HEK293T (cell line): Measurements from ENCODE around the gene IGSF23.

Source experiments
- ARNT ChIP-seq: fragments of 450-650 bp; IDR thresholded peaks from 2 replicates; pipeline ENCODE4 v1.6.1; 2017; ENCODE audit warnings: mild to moderate bottlenecking
- ELF4 ChIP-seq: fragments of 450-650 bp; IDR thresholded peaks from 2 replicates; pipeline ENCODE4 v1.6.1; 2017; ENCODE audit warnings: antibody characterized with exemption
- FOXA1 ChIP-seq: fragments of 450-650 bp; IDR thresholded peaks from 2 replicates; pipeline ENCODE4 v1.6.1; 2016; ENCODE audit warnings: mild to moderate bottlenecking
- L3MBTL2 ChIP-seq: fragments of 450-650 bp; conservative IDR thresholded peaks from 2 replicates; pipeline ENCODE4 v1.6.1; 2016; ENCODE audit warnings: mild to moderate bottlenecking
- LEF1 ChIP-seq: fragments of 450-650 bp; IDR thresholded peaks from 2 replicates; pipeline ENCODE4 v1.6.1; 2017; ENCODE audit warnings: mild to moderate bottlenecking, borderline replicate concordance
- PKNOX1 ChIP-seq: fragments of 450-650 bp; IDR thresholded peaks from 2 replicates; pipeline ENCODE4 v1.6.1; 2016
- SP1 ChIP-seq: fragments of 450-650 bp; IDR thresholded peaks from 2 replicates; pipeline ENCODE4 v1.6.1; 2017
- SUZ12 ChIP-seq: fragments of 450-650 bp; IDR thresholded peaks from 2 replicates; pipeline ENCODE4 v1.6.1; 2016; ENCODE audit warnings: mild to moderate bottlenecking
- ZNF384 ChIP-seq: fragments of 450-650 bp; IDR thresholded peaks from 2 replicates; pipeline ENCODE4 v1.6.1; 2016

- no peak for TF ChIP-seq L3MBTL2
- TF ChIP-seq ZNF384: no peak
- no peak for TF ChIP-seq LEF1
- no peak for TF ChIP-seq SUZ12
- TF ChIP-seq SP1: no peak
- TF ChIP-seq ARNT: no peak
- no peak for TF ChIP-seq FOXA1
- TF ChIP-seq ELF4: no peak
- no peak for TF ChIP-seq PKNOX1
Measured at GRCh38 chr19:44634785-44635184, 21.4 kb downstream of the IGSF23 start.
